ENCODE results near the gene RHOBTB3. TPM values are rescaled to one million over a fixed set of nuclear protein-coding genes. Genes with fewer than 3 reads are reported as not detected.

Gene RHOBTB3
- total RNA-seq, 1 donor from 2014 or later = 192 TPM

DNA sequence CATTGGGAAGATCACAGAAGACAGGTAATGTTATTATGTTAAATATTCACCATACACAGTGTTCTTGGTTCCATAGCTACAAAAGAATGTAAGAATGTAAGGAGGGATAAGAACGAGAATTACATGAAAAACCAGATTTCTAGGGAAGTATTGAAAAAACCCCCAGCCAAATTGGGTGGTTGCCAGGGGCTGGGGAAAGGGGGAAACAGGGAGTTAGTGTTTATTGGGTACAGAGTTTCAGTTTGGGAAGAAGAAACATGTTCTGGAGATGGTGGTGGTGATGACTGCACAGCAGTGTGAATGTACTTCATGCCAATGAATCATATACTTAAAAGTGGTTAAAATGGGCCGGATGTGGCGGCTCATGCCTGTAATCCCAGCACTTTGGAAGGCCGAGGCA, 51.0 kb downstream of the RHOBTB3 start:
- intact Hi-C loops (cut with DNase I) = loop anchor here (5.0 to 10.0 kb wide), 2 partner anchors 65 to 107 kb away; no protein-coding TSS in a partner anchor
- ATAC-seq (no peak), DNase-seq (ENCODE audit: low spot score) (no peak)

DNA sequence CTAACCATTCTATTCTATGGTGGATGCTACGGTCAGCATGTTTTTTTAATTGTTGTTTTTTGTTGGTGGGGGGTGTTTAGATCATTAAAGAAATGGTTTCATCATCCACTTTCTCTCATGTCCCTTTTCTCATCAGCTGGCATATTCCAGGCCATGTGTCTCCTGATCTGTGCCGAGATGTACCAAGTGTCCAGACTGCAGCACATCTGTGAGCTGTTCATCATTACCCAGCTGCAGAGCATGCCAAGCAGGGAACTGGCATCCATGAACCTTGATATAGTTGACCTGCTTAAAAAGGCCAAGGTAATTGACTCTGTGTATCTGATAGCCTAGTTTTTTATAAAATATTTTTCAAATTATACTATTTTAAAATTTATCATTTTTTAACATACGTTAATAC, 52.5 kb downstream of the RHOBTB3 start:
- ATAC-seq (no peak), DNase-seq (ENCODE audit: low spot score) (no peak)
- intact Hi-C loops (cut with DNase I) = loop anchor here (5.0 to 10.0 kb wide), 2 partner anchors 64 to 109 kb away; no protein-coding TSS in a partner anchor

DNA sequence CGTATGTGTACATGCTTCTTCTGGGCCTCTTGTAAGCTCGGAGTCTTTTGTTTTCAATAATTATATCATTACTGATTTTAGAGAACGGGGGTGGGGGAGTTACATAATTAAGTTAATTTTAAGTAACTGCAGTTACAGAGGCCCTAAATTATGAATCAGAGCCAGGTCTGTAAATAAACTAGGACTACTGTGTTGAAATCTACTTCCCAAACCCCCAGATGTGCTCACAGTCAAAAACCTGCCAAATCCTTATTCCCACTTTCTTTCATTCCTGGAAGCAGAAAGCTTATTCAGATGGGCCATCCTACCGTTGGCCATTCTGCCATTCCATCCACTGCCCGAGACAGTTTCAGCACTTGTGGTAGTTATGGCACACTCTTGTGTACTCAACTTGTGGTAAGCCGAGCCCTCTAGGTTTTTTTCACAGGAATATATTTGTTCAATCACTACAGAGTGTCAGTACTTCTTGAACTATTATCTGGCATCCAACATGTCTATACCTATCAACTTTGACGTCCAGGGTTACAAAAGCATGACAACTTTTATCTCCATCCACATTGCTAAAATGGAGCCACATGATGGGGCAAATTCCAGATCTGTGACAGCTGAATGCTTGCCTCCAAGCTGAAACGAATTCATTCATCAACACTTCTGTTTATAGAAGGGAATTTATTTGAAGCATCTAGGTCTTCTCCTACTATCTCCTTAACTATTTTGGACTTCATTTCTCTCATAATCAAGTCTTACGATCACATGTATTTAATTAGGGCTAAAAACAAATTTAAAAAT, 53.6 kb downstream of the RHOBTB3 start:
- intact Hi-C loops (cut with DNase I) = loop anchor here (5.0 to 10.0 kb wide), 2 partner anchors 63 to 110 kb away; no protein-coding TSS in a partner anchor
- peak; percentile 31 for ATAC-seq
- DNase-seq (ENCODE audit: low spot score) = no peak

DNA sequence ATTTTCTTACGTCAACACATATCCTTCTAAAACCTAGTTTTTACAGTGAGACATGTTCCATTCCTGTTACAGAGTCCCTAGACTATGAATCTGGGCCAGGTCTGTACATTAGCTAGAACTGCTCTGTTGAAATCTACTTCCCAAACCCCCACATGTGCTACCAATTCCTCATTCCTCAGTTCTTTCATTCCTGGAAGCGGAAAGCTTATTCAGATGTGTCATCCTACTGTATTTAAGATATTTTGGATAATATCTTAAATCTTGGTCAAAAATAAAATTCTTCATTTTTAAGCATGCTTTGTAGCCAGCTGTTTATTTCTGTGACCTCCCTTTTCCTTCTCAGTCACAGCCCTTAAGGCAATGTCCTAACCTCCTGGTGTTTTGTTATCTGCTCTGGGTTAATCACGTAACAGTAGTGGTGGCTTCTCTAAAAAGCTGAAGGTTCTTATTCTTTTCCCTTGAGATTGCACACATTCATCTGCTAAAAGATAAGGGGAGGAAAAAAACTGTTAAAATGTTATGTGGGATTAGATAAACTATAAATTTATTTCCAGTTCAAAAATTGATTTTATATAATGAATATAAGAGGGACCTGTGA, 55.8 kb downstream of the RHOBTB3 start:
- DNase-seq (ENCODE audit: low spot score) = no peak
- intact Hi-C loops (cut with DNase I) = loop anchor here (10.0 kb wide), 1 partner anchor 112 kb away; no protein-coding TSS in a partner anchor
- ATAC-seq = no peak

DNA sequence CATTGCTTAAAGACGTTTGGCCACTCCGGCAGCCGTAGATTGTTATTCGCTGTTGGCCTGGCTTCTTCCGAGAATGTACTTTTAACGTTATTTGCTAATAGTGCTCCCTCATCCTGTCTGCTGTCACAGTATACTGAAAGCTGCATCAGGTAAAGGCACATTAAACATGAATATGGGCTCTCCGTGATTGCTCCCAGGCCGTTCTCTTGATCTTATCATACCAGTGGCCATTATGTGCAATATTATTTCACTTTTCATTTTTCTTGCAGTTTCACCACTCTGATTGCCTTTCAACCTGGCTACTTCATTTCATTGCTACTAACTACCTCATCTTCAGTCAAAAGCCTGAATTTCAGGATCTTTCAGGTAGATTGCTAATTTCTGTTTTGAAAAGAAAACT, 57.4 kb downstream of the RHOBTB3 start:
- intact Hi-C loops (cut with DNase I) = loop anchor here (10.0 kb wide), 1 partner anchor 114 kb away; no protein-coding TSS in a partner anchor
- DNase-seq (ENCODE audit: low spot score) = no peak
- no peak for ATAC-seq

DNA sequence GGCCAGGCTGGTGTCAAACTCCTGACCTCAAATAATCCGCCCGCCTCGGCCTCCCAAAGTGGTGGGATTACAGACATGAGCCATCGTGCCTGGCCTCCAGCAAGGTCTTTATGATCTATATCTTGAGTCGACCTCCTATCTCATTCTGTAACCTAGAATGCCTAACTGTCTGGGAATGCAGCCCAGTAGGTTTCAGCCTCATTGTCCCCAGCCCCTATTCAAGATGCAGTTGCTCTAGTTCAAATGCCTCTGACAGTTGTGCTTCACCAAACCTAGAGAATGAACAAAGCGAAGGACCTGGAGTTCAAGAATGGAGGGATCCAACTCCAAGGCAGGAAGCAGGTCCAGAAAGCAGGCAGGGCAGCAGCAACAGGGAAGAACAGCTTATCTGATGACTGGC, 60.6 kb downstream of the RHOBTB3 start:
- intact Hi-C loops (cut with DNase I) = no loop called here
- no peak for ATAC-seq
- DNase-seq (ENCODE audit: low spot score) = no peak

DNA sequence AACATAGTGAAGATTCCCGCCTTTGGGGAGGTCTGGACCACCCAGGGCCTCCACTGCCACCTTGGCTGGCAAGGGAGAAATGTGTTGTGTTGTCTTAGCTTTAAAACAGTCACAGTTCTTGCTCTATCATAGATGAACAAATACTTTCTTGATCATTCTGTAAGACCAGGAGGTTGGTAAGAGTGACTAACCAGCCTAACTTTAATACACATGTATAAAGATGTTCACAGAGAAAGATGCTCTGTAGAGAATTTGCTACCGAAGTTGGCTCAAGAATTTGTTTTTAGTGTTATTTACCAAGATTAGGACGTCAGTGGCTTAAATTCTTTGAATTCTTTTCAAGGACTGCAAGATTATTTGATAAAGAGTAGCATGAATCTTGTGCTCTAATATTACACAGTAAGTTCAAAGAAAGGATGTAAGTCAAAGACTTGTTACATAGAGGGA, 63.0 kb downstream of the RHOBTB3 start:
- ATAC-seq = no peak
- DNase-seq (ENCODE audit: low spot score) = no peak
- intact Hi-C loops (cut with DNase I) = no loop called here

DNA sequence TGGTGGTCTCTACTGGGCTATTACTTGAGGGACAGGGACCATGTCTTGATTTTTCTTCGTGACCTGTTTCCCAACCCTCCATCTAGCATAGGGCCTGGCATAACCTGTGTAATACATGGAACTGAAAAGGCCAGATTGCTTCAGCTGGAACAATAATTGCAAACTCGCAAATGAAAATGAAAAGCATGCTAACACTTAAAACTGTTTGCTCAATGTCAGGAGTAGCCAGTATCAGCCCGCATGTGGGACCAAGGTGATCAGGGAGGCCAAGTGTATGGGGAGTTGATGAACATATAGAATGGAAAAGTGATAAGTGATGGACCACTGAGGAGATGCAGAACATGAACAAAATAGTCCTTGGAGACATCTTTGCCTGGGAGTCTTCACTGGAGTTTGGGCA, 66.2 kb downstream of the RHOBTB3 start:
- intact Hi-C loops (cut with DNase I) = no loop called here
- DNase-seq (ENCODE audit: low spot score) (no peak), ATAC-seq (no peak)

DNA sequence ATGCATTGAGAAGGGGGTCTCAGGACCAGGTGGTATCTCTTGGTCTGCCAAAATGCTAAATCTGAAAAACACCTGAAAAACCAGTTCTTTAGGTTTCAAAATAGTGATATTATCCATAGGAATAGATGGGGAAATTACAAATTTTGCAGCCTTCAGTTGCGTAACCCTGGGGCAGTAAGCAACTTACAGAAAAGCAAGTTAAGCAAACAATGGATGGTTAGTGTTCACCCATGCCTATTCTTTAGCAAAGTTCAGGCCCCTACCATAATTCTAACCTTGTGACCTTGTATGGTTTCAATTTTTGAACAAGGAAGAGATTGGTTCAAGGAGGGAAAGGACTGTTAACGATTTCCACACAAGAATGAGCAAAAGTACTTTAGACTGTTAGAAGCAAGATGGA, 66.9 kb downstream of the RHOBTB3 start:
- no peak for ATAC-seq
- intact Hi-C loops (cut with DNase I) = no loop called here
- DNase-seq (ENCODE audit: low spot score) = no peak

DNA sequence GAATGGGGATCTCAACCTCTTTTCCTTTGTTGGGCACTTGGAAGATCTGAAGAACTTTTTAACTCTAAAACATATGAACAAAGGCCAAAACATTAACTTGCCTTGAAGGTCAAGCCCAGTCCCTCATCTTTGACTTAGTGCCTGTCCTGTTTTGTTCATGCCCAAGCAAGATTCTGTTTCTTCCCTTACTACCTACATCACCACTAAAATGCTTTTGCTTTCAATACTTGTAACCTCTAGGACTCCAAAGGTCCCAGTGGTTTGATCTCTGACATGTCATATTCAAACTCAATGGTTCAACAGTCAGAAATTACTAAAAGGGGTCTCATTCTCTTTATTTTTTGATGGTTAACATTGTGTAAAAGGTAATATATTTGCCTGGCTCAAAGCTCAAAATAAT, 67.4 kb downstream of the RHOBTB3 start:
- intact Hi-C loops (cut with DNase I) = no loop called here
- ATAC-seq (no peak), DNase-seq (ENCODE audit: low spot score) (no peak)

DNA sequence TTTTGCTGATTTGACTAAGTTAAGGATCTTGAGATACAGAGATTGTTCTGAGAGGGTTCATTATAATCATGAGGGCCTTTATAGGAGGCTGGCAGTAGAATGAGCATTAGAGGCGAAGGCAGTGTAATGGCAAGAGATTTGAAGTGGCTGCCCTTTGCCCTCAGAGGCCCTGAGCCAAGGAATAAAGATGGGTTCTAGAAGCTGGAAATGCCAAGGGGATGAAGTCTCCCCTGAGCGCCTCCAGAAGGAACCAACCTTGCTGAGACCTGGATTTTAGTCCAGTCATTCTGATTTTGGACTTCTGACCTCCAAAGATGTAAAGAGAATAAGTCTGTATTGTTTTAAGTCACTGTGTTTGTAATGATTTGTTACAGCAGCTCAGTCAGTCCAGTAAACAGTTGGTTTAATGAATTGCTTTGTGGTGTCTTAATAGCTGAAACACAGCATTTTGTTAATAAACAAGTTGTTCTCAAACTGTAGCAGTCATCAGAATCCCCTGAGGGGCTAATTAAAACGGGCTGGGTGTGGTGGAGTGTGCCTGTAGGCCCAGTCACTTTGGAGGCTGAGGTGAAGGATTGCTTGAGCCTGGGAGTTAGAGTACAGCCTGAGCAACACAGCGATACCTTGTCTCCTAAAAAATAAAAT, 68.2 kb downstream of the RHOBTB3 start:
- no peak for ATAC-seq
- intact Hi-C loops (cut with DNase I) = no loop called here
- DNase-seq (ENCODE audit: low spot score) = no peak

DNA sequence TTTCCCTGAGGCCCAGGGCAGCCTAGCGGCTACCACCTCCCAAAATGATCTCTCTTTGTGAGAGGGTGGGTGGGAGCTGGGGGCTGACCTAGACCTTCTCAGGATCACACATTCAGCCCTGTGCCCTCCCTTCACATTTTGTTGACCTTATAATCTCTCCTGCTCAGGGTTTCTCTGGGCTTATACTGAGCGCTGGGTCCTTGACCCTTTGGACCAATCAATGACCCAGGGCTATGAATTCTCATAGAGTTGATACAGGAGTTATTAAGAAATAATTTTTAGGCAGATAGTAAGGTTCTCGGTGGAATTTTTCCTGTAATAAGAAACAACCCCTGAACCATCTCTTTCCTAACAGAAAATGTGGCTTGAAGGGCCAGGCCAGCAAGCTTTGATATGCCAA, 69.4 kb downstream of the RHOBTB3 start:
- intact Hi-C loops (cut with DNase I) = no loop called here
- DNase-seq (ENCODE audit: low spot score) (no peak), ATAC-seq (no peak)

DNA sequence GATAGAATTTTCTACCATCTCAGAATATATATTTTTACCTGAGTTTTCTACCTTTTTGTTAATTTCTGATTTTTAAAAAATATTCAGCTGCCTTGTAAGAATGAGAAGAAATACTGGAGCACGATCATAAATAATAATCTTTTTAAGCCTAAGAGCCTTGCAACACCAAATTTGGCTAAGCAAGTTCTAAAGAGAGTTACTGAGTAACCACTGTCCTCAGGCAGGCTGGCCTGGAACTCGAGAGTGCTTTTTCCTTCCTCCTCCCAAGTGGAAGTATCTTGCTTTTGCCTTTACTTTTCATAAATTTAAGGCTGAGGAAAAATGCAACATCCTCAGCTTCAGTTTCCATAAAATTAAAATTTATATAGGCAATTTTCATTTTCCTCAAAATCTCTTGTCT, 70.4 kb downstream of the RHOBTB3 start:
- DNase-seq (ENCODE audit: low spot score) = no peak
- no peak for ATAC-seq
- intact Hi-C loops (cut with DNase I) = no loop called here

DNA sequence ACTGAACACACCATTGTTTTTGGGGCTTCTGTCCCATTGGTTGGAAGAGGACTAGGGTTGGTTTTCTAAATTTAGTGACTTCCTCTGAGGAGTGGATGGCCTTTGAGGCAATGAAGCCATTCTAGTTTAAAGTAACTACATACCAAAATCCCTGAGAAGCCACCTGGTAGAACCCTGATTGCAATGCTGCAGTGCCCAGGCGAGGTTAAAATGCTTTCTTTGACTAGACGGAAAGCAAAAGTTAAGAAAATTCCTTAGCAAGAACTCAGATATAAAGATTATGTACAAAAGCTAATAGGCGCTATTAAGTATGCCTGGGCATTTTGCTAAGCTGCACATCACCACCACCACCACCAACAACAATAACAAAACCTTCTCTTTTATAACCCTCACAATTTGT, 70.8 kb downstream of the RHOBTB3 start:
- intact Hi-C loops (cut with DNase I) = no loop called here
- ATAC-seq = no peak
- DNase-seq (ENCODE audit: low spot score) = no peak

DNA sequence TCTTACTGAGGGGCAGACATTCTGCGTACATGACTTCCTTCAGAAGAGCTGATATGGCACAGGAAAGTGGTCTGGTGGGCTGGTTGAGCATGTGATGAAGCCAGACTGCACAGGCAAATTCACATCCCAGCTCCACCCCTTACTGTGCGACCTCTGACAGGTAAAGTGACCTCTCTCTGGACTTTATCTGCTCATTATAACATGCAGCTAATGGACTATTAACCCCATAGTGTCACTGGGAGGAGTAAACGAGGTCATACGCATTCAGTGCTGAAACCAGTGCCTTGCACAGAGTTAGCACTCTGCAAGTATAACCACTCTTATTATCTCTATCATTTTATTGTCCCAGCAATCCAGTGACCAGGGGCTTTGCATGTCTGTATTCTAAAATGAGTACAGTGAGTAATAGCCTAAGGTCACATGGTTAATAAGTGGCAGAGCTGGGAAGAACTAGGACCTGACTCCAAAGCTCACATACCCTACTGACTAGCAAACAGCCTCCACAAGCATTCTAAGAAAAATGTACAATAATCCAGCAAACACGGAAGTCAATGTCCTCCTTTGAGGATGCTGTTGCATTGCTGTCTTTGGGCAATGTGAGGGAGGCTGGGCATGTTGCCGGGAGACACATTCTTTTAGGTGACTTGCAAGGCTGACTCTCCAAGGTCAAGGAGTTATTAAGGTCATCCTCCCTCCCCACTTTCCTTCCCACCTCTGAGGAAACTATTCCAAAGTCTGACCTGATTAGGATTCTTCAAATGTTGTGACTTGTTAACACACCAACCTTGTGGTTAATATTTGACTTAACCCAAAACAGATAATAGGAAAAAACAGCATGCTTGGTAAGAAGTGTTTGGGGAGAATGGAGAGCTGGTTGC, 72.4 kb downstream of the RHOBTB3 start:
- intact Hi-C loops (cut with DNase I) = no loop called here
- no peak for DNase-seq (ENCODE audit: low spot score)
- no peak for ATAC-seq

DNA sequence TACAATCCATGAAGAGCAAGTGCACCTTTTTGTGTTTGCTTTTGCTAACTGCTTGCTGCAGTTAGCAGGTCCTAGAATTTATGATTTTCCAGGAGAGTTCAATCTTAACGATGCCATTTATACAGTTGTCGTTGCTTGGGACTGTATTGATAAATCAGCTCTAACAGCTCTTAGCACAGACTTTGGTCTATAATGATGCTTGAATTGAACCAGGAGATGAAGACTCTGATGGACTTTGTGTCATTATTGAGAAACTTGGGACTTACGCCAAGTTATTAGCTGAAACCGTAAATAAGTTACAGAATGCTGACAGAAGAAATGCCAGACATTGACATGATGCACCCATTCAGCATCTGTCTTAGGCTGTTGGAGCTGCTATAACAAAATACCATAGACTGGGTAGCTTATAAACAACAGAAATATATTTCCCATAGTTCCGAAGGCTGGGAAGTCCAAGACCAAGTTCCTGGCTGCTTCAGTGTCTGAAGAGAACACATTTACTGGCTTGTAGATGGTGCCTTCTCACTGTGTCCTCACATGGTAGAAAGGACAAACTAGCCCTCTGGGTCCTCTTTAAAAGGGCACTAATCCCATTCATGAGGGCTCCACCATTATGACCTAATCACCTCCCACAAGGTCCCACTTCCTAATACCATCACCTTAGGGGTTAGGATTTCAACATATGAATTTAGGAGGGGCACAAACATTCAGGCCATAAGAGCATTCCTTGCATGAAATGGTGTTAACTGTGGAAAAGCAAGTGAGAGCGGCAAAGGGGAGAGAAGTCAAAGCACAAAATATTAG, 73.8 kb downstream of the RHOBTB3 start:
- intact Hi-C loops (cut with DNase I) = no loop called here

DNA sequence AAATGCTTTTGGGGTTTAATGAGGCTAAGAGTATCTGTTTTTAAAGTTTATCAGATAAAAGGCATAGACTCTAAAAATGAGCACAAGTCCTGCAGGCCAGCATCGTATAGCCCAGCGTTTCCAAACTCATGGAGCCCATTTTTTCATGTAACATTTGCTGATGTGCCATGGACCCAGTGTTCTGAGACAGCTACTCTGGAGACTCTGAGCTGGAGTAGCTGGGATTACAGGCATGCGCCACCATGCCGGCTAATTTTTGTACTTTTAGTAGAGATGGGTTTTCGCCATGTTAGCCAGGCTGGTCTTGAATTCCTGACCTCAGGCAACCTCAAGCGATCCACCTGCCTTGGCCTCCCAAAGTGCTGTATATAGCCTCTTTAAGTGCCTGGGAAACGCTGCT, 75.6 kb downstream of the RHOBTB3 start:
- DNase-seq (ENCODE audit: low spot score) (no peak), ATAC-seq (no peak)
- intact Hi-C loops (cut with DNase I) = no loop called here

More for the DNA sequence above, 73.8 kb downstream of the RHOBTB3 start:
- DNase-seq (ENCODE audit: low spot score) (no peak), ATAC-seq (no peak)

DNA sequence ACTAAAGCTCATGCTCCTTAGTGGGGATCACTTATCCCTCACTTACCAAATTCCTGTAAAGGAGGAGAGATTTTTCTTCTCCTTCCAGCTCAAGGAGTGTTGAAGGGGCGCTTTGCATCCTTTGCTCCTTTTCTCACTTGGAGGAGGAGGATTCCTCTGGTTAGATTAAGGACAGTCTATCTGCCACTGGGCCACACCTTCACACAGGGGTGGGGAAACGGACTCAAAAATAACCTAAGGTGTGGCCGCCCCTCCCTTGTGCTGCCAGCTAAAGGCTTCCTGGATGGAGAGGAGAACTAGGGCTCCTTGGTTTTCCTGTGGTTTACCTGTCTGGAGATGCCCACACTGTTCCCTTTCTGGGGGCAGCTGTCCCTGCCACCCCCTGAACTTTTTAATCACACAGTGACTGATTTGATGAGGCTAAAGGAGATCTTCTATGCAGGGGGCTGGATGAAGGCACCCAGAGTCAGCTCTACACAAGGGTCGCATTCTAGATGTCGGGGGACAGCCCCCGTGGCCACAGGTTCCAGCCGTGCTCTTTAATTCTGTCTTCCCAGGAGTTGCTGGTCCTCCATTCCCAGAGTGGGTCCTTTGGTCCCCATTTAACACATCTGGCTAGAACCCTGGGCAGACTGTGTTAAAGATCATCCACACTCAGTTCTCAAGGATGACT, 77.0 kb downstream of the RHOBTB3 start:
- DNase-seq (ENCODE audit: low spot score) = no peak

More for the DNA sequence above, 77.0 kb downstream of the RHOBTB3 start:
- intact Hi-C loops (cut with DNase I) = no loop called here
- no peak for ATAC-seq

Measured in sciatic nerve (tissue), 2 donors.